Measurements from ENCODE around the gene KNCN. TPM values are rescaled to one million over a fixed set of nuclear protein-coding genes. Genes with fewer than 3 reads are reported as not detected.

KNCN gene
- total and polyA plus RNA-seq, 7 donors, result not detected

- Histone ChIP-seq H3K4me1 (no peaks in the 10 kb centered on the region), H3K36me3 (ENCODE audit: insufficient read depth in 1 of 2, low read depth in 1 of 2) (no peaks in the 10 kb centered on the region), H3K27me3 (ENCODE audit: insufficient read depth in 3 of 3, low read length in 2 of 3) (peaks cover 0 to 10% (median 3%) of the 10 kb centered on the region in 3 donors), H3K9me3 (no peaks in the 10 kb centered on the region), H3K27ac (no peak overlapping the region), H3K4me3 (no peak overlapping the region)
- WGBS, 3 donors, result 65 to 74% (median 70%) methylated on average over 3 of the region's 3 CpGs
- no peak for TF ChIP-seq CTCF (IDR thresholded peaks at IDR 0.05)
- intact Hi-C loops (cut with DNase I), result loop anchor here (5.0 kb wide), 1 partner anchor 190 kb away; no protein-coding TSS in a partner anchor
- ATAC-seq (no peak), DNase-seq (no peak)
These were observed 19.4 kb downstream of the KNCN start for GRCh38 chr1:46532095-46532494.

- WGBS, 3 donors, result 66 to 70% (median 67%) methylated on average over 6 of the region's 6 CpGs
- no peak for TF ChIP-seq CTCF (IDR thresholded peaks at IDR 0.05)
- no peak overlapping the region for H3K4me3 ChIP-seq
- no peaks in the 10 kb centered on the region for H3K9me3 ChIP-seq
- peaks cover 0 to 10% (median 4%) of the 10 kb centered on the region in 3 donors for H3K27me3 ChIP-seq (ENCODE audit: insufficient read depth in 3 of 3, low read length in 2 of 3)
- H3K27ac ChIP-seq, result no peak overlapping the region
- DNase-seq, result no peak
- ATAC-seq, result no peak
- no peaks in the 10 kb centered on the region for H3K36me3 ChIP-seq (ENCODE audit: insufficient read depth in 1 of 2, low read depth in 1 of 2)
- intact Hi-C loops (cut with DNase I), result loop anchor here (5.0 kb wide), 1 partner anchor 191 kb away; no protein-coding TSS in a partner anchor
- no peaks in the 10 kb centered on the region for H3K4me1 ChIP-seq
These were observed 20.5 kb downstream of the KNCN start for GRCh38 chr1:46530791-46531409.

GRCh38 chr1:46530311-46530710 is 21.1 kb downstream of the KNCN start:
- Histone ChIP-seq H3K4me3 (no peak overlapping the region), H3K27me3 (ENCODE audit: insufficient read depth in 3 of 3, low read length in 2 of 3) (peaks cover 0 to 10% (median 6%) of the 10 kb centered on the region in 3 donors), H3K9me3 (no peaks in the 10 kb centered on the region), H3K36me3 (ENCODE audit: insufficient read depth in 1 of 2, low read depth in 1 of 2) (no peaks in the 10 kb centered on the region), H3K27ac (no peak overlapping the region), H3K4me1 (no peaks in the 10 kb centered on the region)
- intact Hi-C loops (cut with DNase I), result loop anchor here (5.0 kb wide), 1 partner anchor 192 kb away; no protein-coding TSS in a partner anchor
- TF ChIP-seq CTCF (IDR thresholded peaks at IDR 0.05), result no peak
- DNase-seq (no peak), ATAC-seq (no peak)
- WGBS, 3 donors, result 69 to 74% (median 70%) methylated on average over 3 of the region's 3 CpGs

- ATAC-seq (no peak), DNase-seq (no peak)
- H3K9me3 ChIP-seq, result no peaks in the 10 kb centered on the region
- 50 to 52% (median 50%) methylated on average over 4 of the region's 4 CpGs for WGBS, 3 donors
- TF ChIP-seq CTCF (IDR thresholded peaks at IDR 0.05), result no peak
- no peak overlapping the region for H3K27ac ChIP-seq
- no peaks in the 10 kb centered on the region for H3K36me3 ChIP-seq (ENCODE audit: insufficient read depth in 1 of 2, low read depth in 1 of 2)
- peaks cover 0 to 10% (median 6%) of the 10 kb centered on the region in 3 donors for H3K27me3 ChIP-seq (ENCODE audit: insufficient read depth in 3 of 3, low read length in 2 of 3)
- no peaks in the 10 kb centered on the region for H3K4me1 ChIP-seq
- intact Hi-C loops (cut with DNase I), result no loop called here
- no peak overlapping the region for H3K4me3 ChIP-seq
These were observed 22.3 kb downstream of the KNCN start for GRCh38 chr1:46529031-46529630.

Data from psoas muscle (tissue), 8 donors.